ENCODE measurements around the gene CHRM4. TPM values are rescaled to one million over a fixed set of nuclear protein-coding genes. Genes with fewer than 3 reads are reported as not detected.
"Not testable (repeated sequence)": the region's sequence is repeated elsewhere in the genome, so short reads cannot be mapped to it uniquely, and the experiment has no call there.

Gene CHRM4
- total RNA-seq, 4 donors from 2014 or later: 0.22 TPM; not detected in 3

DNA sequence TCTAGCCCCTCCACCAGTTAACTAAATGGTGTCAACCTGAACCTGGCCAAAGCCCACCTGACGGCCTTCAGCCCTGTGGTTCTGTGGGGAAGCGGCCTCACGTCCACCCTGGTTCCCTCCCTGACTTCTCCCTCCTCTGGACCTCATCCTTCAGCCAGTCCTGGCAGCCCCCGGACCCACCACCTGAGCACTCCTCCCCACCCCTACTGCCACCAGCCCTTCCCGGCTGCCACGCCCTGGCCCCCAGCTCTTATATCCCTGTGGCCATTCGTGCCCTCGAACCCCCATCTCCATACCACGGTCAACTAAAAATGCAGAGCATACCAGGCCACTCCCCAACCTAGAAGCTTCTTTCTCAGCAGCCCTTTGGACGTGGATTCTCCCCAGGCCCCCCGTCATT lies 14.3 kb downstream of the CHRM4 start:
- Histone ChIP-seq H3K4me1 (peaks cover 6 to 7% of the 10 kb centered on the region in 2 donors), H3K9me3 (no peaks in the 10 kb centered on the region), H3K27ac (no peak overlapping the region), H3K27me3 (no peaks in the 10 kb centered on the region), H3K36me3 (peaks cover 26 to 32% of the 10 kb centered on the region in 2 donors), H3K4me3 (replicated peaks in 1 of 3) (no peak overlapping the region)
- intact Hi-C loops (cut with DNase I): no loop called here
- DNase-seq: no peak
- no peak for TF ChIP-seq POLR2A (IDR thresholded peaks at IDR 0.05)
- WGBS, 2 donors: 96 to 99% methylated on average over 11 of the region's 11 CpGs

- H3K27ac ChIP-seq: no peak overlapping the region
- no peaks in the 10 kb centered on the region for H3K27me3 ChIP-seq
- TF ChIP-seq POLR2A (IDR thresholded peaks at IDR 0.05) (no peak), CTCF (IDR thresholded peaks at IDR 0.05) (no peak)
- no peaks in the 10 kb centered on the region for H3K4me1 ChIP-seq
- DNase-seq: no peak
- intact Hi-C loops (cut with DNase I): no loop called here
- WGBS, 2 donors: 91 to 92% methylated on average over 19 of the region's 19 CpGs
- H3K36me3 ChIP-seq: peaks cover 26 to 36% of the 10 kb centered on the region in 2 donors
- no peaks in the 10 kb centered on the region for H3K9me3 ChIP-seq
- no peak overlapping the region for H3K4me3 ChIP-seq (replicated peaks in 1 of 3)
Measured at GRCh38 chr11:46376258-46377050, 15.1 kb downstream of the CHRM4 start.

DNA sequence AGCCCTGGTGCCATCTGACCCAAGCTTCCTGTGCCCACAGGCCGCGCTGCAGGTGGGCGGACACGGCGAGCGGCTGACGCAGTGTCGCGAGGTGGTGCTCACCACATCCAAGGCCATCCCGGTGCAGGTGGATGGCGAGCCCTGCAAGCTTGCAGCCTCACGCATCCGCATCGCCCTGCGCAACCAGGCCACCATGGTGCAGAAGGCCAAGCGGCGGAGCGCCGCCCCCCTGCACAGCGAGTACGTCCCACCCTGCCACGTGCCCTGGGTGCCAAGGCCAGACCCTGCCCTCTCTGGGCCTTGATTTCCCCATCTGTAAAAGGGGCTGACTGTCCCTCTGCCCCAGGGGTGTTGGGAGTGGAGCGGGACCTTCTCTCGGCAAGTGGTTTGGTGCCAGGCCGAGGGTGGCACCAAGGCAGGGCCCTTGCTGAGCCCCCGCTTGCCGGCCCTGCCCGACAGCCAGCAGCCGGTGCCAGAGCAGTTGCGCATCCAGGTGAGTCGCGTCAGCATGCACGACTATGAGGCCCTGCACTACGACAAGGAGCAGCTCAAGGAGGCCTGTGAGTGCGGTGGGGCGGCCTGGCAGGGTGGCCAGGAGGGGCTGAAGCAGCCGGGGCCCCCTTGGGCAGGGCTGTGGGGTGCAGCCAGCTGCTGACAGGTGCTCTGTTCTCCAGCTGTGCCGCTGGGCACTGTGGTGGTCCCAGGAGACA lies 16.0 kb downstream of the CHRM4 start:
- Histone ChIP-seq H3K36me3 (peaks cover 26 to 36% of the 10 kb centered on the region in 2 donors), H3K27me3 (no peaks in the 10 kb centered on the region), H3K4me1 (peaks cover under 1 to 4% of the 10 kb centered on the region in 2 donors), H3K9me3 (no peaks in the 10 kb centered on the region), H3K27ac (no peak overlapping the region), H3K4me3 (replicated peaks in 1 of 3) (no peak overlapping the region)
- 96 to 98% methylated on average over 10 to 31 of the region's 38 CpGs for WGBS, 2 donors
- intact Hi-C loops (cut with DNase I): no loop called here
- TF ChIP-seq CTCF (IDR thresholded peaks at IDR 0.05) (no peak), POLR2A (IDR thresholded peaks at IDR 0.05) (no peak)
- DNase-seq: no peak

- no peak overlapping the region for H3K27ac ChIP-seq
- WGBS, 2 donors: 90 to 93% methylated on average over 6 to 12 of the region's 15 CpGs
- H3K4me3 ChIP-seq (replicated peaks in 1 of 3): no peak overlapping the region
- no peaks in the 10 kb centered on the region for H3K27me3 ChIP-seq
- no peaks in the 10 kb centered on the region for H3K9me3 ChIP-seq
- H3K4me1 ChIP-seq: peaks cover 3 to 9% of the 10 kb centered on the region in 2 donors
- DNase-seq: no peak
- TF ChIP-seq CTCF (IDR thresholded peaks at IDR 0.05): no peak
- no peak for TF ChIP-seq POLR2A (IDR thresholded peaks at IDR 0.05)
- intact Hi-C loops (cut with DNase I): no loop called here
- peaks cover 26 to 36% of the 10 kb centered on the region in 2 donors for H3K36me3 ChIP-seq
Measured at GRCh38 chr11:46374815-46375214, 16.8 kb downstream of the CHRM4 start.

- Histone ChIP-seq H3K4me3 (replicated peaks in 1 of 3) (no peak overlapping the region), H3K27me3 (no peaks in the 10 kb centered on the region), H3K36me3 (peaks cover 26 to 36% of the 10 kb centered on the region in 2 donors), H3K9me3 (no peaks in the 10 kb centered on the region), H3K4me1 (peaks cover 3 to 13% of the 10 kb centered on the region in 2 donors), H3K27ac (no peak overlapping the region)
- TF ChIP-seq CTCF (IDR thresholded peaks at IDR 0.05): no peak
- TF ChIP-seq POLR2A (IDR thresholded peaks at IDR 0.05): no peak
- no peak for DNase-seq
- WGBS, 2 donors: 88% methylated on average over 19 to 21 of the region's 30 CpGs
- intact Hi-C loops (cut with DNase I): no loop called here
Measured at GRCh38 chr11:46373787-46374740, 17.5 kb downstream of the CHRM4 start.

DNA sequence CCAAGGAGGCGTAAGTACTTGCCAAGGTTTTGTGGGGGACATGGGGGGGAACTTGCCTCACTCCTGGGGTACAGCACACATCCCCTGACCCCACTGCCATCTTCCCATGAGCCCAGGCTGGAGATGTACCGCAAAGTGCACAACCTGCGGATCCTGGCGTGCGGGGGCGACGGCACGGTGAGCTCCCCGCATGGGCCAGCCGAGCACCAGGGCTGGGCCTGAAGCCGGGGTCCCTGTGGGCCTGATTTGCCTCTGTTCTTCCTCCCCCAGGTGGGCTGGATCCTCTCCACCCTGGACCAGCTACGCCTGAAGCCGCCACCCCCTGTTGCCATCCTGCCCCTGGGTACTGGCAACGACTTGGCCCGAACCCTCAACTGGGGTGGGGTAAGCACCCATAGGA lies 19.1 kb downstream of the CHRM4 start:
- H3K27ac ChIP-seq; H3K9me3 ChIP-seq; DNase-seq; H3K4me3 ChIP-seq (replicated peaks in 1 of 3); H3K27me3 ChIP-seq; intact Hi-C loops (cut with DNase I): not testable (repeated sequence)
- Histone ChIP-seq H3K4me1 (peaks cover 3 to 14% of the 10 kb centered on the region in 2 donors), H3K36me3 (peaks cover 26 to 42% of the 10 kb centered on the region in 2 donors)
- 90 to 98% methylated on average over 2 to 10 of the region's 15 CpGs for WGBS, 2 donors
